ENCODE results near the gene MRPL14.

MRPL14 gene

DNA sequence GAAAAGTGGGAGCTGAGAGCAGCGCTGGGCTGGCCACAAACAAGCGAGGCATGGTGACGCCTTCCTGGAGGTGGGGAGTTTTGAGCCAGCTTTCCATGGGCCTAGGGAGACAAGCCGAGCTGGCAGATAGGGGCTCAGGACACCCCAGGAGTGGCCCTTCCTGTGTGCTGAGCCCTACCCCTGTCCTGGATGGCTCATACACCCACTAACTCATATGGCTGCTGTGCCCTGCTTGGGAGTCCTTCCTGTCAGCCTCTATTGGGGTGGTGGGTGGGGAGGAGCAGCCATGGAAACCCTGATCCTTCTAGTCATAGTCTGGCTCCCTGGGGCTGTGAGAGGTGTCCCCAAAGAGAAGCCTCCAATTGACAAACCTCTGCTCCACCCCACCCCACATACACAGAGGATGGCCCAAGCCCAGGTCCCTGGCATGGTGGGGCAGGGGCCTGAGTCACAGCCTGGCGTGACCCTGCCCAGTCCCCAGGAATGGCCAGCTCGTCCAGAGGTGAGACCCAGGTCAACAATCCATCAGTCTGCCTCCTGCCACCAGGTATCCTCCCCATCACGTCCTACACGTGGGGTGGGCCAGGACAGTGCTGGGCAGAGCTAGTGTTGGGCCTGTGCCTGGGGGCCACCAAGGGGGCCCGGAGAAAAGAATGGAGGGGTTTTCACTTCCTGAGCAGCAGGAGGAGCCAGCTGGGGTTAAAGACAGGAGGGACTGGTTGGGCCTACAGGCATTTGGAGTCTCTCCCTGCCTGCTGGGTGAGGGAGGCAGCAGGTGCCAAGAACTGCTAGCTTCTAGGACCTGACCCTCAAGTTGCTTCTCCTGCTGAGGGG is 52.2 kb downstream of the MRPL14 start:
- Histone ChIP-seq H3K4me1 (ENCODE audit: control insufficient read depth, low read depth, low read length) (peaks cover 19% of the 10 kb centered on the region), H3K27ac (ENCODE audit: low read length) (no peak overlapping the region), H3K36me3 (ENCODE audit: control insufficient read depth, low read depth, low read length) (no peaks in the 10 kb centered on the region), H3K9ac (ENCODE audit: low read length) (no peak overlapping the region), H3K4me3 (ENCODE audit: low read length) (no peak overlapping the region), H3K9me3 (ENCODE audit: control insufficient read depth, low read depth, low read length) (no peaks in the 10 kb centered on the region), H3K27me3 (ENCODE audit: control insufficient read depth, insufficient read depth, low read length) (peaks cover 16% of the 10 kb centered on the region)

DNA sequence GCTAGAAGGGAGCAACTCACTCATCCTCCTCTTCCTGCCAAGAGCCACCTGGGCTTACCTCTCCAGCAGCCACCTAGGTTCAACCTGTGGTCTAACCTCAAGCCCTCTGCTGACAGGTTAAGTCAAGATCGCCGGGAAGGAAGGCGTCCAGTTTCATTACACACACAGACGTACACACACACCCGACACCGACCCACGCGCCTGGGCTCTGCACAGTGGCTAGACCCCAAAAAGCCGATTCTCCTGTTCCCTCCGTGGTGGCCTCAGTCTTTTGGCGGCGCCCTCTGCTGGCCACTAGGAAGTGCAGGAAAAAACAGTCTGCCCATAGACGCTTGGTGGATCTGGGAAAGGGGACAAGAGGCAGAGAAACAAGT is 52.8 kb downstream of the MRPL14 start:
- Histone ChIP-seq H3K4me3 (ENCODE audit: low read length) (no peak overlapping the region), H3K27ac (ENCODE audit: low read length) (no peak overlapping the region), H3K9me3 (ENCODE audit: control insufficient read depth, low read depth, low read length) (no peaks in the 10 kb centered on the region), H3K36me3 (ENCODE audit: control insufficient read depth, low read depth, low read length) (no peaks in the 10 kb centered on the region), H3K27me3 (ENCODE audit: control insufficient read depth, insufficient read depth, low read length) (peaks cover 16% of the 10 kb centered on the region), H3K9ac (ENCODE audit: low read length) (no peak overlapping the region), H3K4me1 (ENCODE audit: control insufficient read depth, low read depth, low read length) (peaks cover 19% of the 10 kb centered on the region)

DNA sequence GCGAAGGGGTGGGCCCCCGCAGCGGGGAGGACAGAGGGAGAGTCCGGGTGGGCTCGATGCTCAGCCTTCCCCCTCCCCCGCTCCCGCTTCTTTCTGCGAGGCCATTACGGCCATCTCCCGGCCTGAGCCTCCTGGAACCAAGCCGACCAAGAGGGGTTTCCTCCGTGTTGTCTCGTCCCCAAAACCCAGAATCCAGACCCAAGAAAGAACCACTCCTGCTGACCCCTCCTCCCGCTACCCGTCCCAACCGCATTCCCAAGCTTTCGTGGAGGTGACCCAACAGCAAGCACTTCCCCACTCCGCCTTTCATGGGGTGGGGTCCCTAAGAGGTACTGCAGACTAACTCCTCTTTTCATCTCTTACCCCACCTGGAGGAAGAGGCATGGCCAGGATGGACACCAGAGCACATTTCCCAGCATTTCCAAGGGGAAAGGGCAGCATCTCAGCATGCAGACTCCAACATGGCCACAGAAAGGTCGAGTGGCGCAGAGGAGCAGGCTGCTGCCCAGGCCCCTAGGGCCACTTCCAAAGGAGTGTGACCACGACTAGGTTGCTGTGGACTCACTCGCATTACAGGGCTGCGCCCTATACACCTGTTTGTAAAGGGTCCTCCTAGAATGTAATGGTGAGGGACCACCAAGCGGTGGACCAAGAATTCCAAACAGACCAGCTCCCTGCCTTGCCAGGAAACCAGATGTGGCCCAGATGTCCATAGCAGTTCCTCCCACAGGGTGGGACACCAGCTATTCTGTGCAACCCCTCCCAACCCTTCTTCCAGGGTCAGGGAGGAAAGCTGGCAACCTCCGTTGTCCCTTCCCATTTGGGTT is 53.4 kb downstream of the MRPL14 start:
- Histone ChIP-seq H3K4me3 (ENCODE audit: low read length) (peak overlapping the region; percentile 73), H3K4me1 (ENCODE audit: control insufficient read depth, low read depth, low read length) (peaks cover 22% of the 10 kb centered on the region), H3K27ac (ENCODE audit: low read length) (no peak overlapping the region)

DNA sequence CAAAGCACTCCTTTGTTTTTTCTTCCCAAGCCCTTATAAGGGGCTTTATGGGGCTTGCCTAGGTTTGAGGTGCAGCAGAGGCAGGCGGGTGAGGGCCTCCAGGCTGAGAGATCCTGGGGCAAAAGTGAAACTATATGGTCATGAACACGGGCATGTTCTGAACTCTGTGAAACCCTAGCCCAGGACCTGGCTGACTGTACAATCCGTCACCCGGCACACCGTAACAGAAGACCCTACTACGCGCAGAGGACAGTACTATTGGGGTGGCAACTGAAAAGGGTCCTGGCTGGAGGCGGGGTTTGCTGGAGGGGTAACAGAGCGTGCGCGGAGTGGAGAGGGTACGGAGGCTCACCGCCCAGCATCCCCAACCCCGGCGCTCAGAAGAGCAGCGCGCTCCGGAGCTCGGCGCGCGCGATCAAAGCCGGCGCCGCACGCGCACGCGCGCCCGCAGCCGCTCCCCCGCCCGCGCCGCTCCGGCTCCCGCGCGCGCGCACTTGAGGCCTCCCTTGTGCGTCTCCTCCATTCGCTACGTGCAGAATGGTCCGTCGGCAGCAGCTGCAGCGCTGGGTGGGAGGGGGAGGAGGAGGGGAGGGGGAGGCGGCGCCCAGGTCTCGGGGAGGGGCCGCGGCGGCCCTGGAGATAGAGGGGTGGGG is 54.2 kb downstream of the MRPL14 start:
- Histone ChIP-seq H3K9ac (ENCODE audit: low read length) (peak overlapping the region; percentile 12), H3K27me3 (ENCODE audit: control insufficient read depth, insufficient read depth, low read length) (peaks cover 16% of the 10 kb centered on the region), H3K4me3 (ENCODE audit: low read length) (peak overlapping the region; percentile 73), H3K4me1 (ENCODE audit: control insufficient read depth, low read depth, low read length) (peaks cover 28% of the 10 kb centered on the region), H3K27ac (ENCODE audit: low read length) (no peak overlapping the region), H3K9me3 (ENCODE audit: control insufficient read depth, low read depth, low read length) (no peaks in the 10 kb centered on the region), H3K36me3 (ENCODE audit: control insufficient read depth, low read depth, low read length) (no peaks in the 10 kb centered on the region)

More for the DNA sequence above, 53.4 kb downstream of the MRPL14 start:
- H3K9me3 ChIP-seq (ENCODE audit: control insufficient read depth, low read depth, low read length) = no peaks in the 10 kb centered on the region
- H3K27me3 ChIP-seq (ENCODE audit: control insufficient read depth, insufficient read depth, low read length) = peaks cover 16% of the 10 kb centered on the region
- H3K36me3 ChIP-seq (ENCODE audit: control insufficient read depth, low read depth, low read length) = no peaks in the 10 kb centered on the region
- peak overlapping the region; percentile 24 for H3K9ac ChIP-seq (ENCODE audit: low read length)

GRCh38 chr6:44072452-44072958 is 54.7 kb downstream of the MRPL14 start:
- Histone ChIP-seq H3K36me3 (ENCODE audit: control insufficient read depth, low read depth, low read length) (no peaks in the 10 kb centered on the region), H3K9ac (ENCODE audit: low read length) (peak overlapping the region; percentile 12), H3K27me3 (ENCODE audit: control insufficient read depth, insufficient read depth, low read length) (peaks cover 16% of the 10 kb centered on the region), H3K9me3 (ENCODE audit: control insufficient read depth, low read depth, low read length) (no peaks in the 10 kb centered on the region), H3K27ac (ENCODE audit: low read length) (no peak overlapping the region), H3K4me3 (ENCODE audit: low read length) (peak overlapping the region; percentile 40), H3K4me1 (ENCODE audit: control insufficient read depth, low read depth, low read length) (peaks cover 28% of the 10 kb centered on the region)

- H3K27me3 ChIP-seq (ENCODE audit: control insufficient read depth, insufficient read depth, low read length) = peaks cover 16% of the 10 kb centered on the region
- H3K9me3 ChIP-seq (ENCODE audit: control insufficient read depth, low read depth, low read length) = no peaks in the 10 kb centered on the region
- no peak overlapping the region for H3K4me3 ChIP-seq (ENCODE audit: low read length)
- H3K9ac ChIP-seq (ENCODE audit: low read length) = no peak overlapping the region
- no peaks in the 10 kb centered on the region for H3K36me3 ChIP-seq (ENCODE audit: control insufficient read depth, low read depth, low read length)
- peaks cover 26% of the 10 kb centered on the region for H3K4me1 ChIP-seq (ENCODE audit: control insufficient read depth, low read depth, low read length)
- H3K27ac ChIP-seq (ENCODE audit: low read length) = no peak overlapping the region
These were observed 55.4 kb downstream of the MRPL14 start for GRCh38 chr6:44071670-44072451.

GRCh38 chr6:44068607-44069296 is 58.5 kb downstream of the MRPL14 start:
- Histone ChIP-seq H3K4me3 (ENCODE audit: low read length) (no peak overlapping the region), H3K4me1 (ENCODE audit: control insufficient read depth, low read depth, low read length) (peaks cover 14% of the 10 kb centered on the region), H3K9me3 (ENCODE audit: control insufficient read depth, low read depth, low read length) (no peaks in the 10 kb centered on the region), H3K9ac (ENCODE audit: low read length) (no peak overlapping the region), H3K36me3 (ENCODE audit: control insufficient read depth, low read depth, low read length) (no peaks in the 10 kb centered on the region), H3K27ac (ENCODE audit: low read length) (no peak overlapping the region), H3K27me3 (ENCODE audit: control insufficient read depth, insufficient read depth, low read length) (no peaks in the 10 kb centered on the region)

DNA sequence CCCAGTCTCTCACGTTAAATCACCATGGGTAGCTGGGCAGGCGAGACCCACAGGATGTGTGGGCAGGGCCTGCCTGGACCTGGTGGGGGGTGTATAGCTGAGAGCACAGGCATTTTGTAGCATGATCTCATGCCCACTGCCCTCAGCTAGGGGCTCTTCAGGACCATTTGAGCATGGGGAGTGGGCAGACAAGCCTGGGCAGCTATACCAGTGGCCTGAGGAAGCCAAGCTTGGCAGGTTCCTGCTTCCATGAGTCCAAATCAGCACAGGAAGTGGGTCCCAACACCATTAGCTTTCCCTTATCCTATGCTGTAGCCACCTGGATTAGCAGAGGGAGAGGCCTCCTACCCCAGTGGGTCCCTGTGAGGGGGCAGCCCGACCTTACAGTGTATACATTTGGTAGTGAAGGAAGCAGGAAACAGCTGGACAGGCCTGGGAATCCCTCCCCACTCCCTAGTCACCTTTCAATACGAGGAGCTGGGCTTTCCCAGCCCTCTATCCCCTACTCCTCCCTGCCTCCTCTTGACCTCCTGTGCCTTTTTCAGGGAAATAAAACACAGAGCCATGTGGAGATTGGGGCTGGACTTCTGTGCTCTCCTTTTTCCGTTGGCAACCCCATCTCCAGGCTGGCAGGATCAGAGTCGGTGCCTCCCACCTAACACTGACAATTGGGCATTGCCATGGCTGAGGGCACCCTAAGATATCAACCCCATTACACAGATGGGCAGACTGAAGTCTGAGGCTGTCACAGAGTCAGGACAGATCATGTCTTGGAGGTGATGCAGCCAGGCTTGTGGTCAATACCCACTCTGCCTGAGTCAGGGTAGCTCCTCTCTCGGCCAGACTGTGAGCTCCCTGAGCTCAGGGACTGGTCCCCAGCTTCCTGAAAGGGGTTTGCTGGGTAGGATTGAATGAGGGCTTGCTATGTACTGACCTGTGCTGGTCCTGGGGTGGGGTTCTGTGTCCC is 59.8 kb downstream of the MRPL14 start:
- Histone ChIP-seq H3K36me3 (ENCODE audit: control insufficient read depth, low read depth, low read length) (no peaks in the 10 kb centered on the region), H3K27me3 (ENCODE audit: control insufficient read depth, insufficient read depth, low read length) (no peaks in the 10 kb centered on the region), H3K4me3 (ENCODE audit: low read length) (no peak overlapping the region)

DNA sequence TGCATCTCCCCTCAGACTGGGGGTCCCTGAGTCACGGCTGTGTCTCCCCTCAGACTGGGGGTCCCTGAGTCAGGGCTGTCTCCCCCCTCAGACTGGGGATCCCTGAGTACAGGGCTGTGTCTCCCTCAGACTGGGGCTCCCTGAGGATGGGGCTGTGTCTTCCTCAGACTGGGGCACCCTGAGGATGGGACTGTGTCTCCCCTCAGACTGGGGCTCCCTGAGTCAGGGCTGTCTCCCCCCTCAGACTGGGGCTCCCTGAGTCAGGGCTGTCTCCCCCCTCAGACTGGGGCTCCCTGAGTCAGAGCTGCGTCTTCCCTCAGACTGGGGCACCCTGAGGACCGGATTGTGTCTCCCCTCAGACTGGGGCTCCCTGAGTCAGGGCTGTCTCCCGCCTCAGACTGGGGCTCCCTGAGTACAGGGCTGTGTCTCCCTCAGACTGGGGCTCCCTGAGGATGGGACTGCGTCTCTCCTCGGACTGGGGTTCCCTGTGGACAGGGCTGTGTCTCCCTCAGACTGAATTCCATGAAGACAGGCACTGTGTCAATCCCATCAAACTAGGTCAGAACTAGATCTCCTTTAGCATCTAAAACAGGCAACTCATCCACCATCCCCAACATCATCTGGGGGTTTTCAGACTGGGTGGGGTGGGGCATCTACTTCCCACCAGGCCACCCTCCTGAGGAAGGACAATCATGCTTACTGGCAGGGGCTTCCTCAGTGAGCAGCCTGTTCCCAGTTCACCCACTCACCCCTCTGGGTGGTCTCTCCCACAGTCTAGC is 60.7 kb downstream of the MRPL14 start:
- Histone ChIP-seq H3K9ac (ENCODE audit: low read length) (no peak overlapping the region), H3K27me3 (ENCODE audit: control insufficient read depth, insufficient read depth, low read length) (no peaks in the 10 kb centered on the region), H3K4me3 (ENCODE audit: low read length) (no peak overlapping the region), H3K4me1 (ENCODE audit: control insufficient read depth, low read depth, low read length) (peaks cover 9% of the 10 kb centered on the region), H3K9me3 (ENCODE audit: control insufficient read depth, low read depth, low read length) (no peaks in the 10 kb centered on the region), H3K27ac (ENCODE audit: low read length) (no peak overlapping the region), H3K36me3 (ENCODE audit: control insufficient read depth, low read depth, low read length) (no peaks in the 10 kb centered on the region)

More for the DNA sequence above, 59.8 kb downstream of the MRPL14 start:
- Histone ChIP-seq H3K4me1 (ENCODE audit: control insufficient read depth, low read depth, low read length) (peaks cover 9% of the 10 kb centered on the region), H3K9me3 (ENCODE audit: control insufficient read depth, low read depth, low read length) (no peaks in the 10 kb centered on the region), H3K27ac (ENCODE audit: low read length) (no peak overlapping the region), H3K9ac (ENCODE audit: low read length) (no peak overlapping the region)
